HG03175 (cell line): ENCODE measurements around the gene TREML1.
"Not testable (repeated sequence)": the region's sequence is repeated elsewhere in the genome, so short reads cannot be mapped to it uniquely, and the experiment has no call there.

ENCODE experiments used
- ATAC-seq: cut with Tn5 transposase; IDR thresholded peaks from one replicate; pipeline ENCODE4 v1.9.1; 2021; ENCODE audit warnings: mild to moderate bottlenecking, moderate library complexity; ENCODE audit not compliant: unreplicated experiment

Gene TREML1

GRCh38 chr6:41153451-41153850 is 696 bp downstream of the TREML1 start:
- ATAC-seq = no peak

- no peak for ATAC-seq
Observed at GRCh38 chr6:41150671-41151070, 3.5 kb downstream of the TREML1 start.

- no peak for ATAC-seq
Observed at GRCh38 chr6:41147917-41148316, 6.2 kb downstream of the TREML1 start.

GRCh38 chr6:41136911-41137310 is 17.2 kb downstream of the TREML1 start:
- no peak for ATAC-seq

GRCh38 chr6:41135062-41135832 is 18.9 kb downstream of the TREML1 start:
- ATAC-seq = no peak

- ATAC-seq = no peak
Observed at GRCh38 chr6:41132254-41132653, 21.9 kb downstream of the TREML1 start.

- ATAC-seq = no peak
Observed at GRCh38 chr6:41125282-41125681, 28.9 kb downstream of the TREML1 start.

- ATAC-seq = no peak
Observed at GRCh38 chr6:41122918-41123317, 31.2 kb downstream of the TREML1 start.

- ATAC-seq = no peak
Observed at GRCh38 chr6:41122373-41122772, 31.8 kb downstream of the TREML1 start.

- ATAC-seq = no peak
Observed at GRCh38 chr6:41120058-41120457, 34.1 kb downstream of the TREML1 start.

GRCh38 chr6:41119508-41119907 is 34.6 kb downstream of the TREML1 start:
- ATAC-seq = no peak

GRCh38 chr6:41115027-41115426 is 39.1 kb downstream of the TREML1 start:
- not testable (repeated sequence) for ATAC-seq

GRCh38 chr6:41111017-41111416 is 43.1 kb downstream of the TREML1 start:
- ATAC-seq = no peak

- no peak for ATAC-seq
Observed at GRCh38 chr6:41103847-41104246, 50.3 kb downstream of the TREML1 start.

- ATAC-seq = no peak
Observed at GRCh38 chr6:41100871-41101287, 53.3 kb downstream of the TREML1 start.
